GM12872 (cell line): Measurements from ENCODE around the gene PPP1R12A.

Source experiments
- CTCF ChIP-seq: IDR thresholded peaks from 3 replicates; pipeline ENCODE4 v1.5.1; 2011; ENCODE audit warnings: low read depth, mild to moderate bottlenecking, low read length, moderate library complexity; ENCODE audit not compliant: insufficient read depth

PPP1R12A gene

GRCh38 chr12:79945433-79945832 is 10.5 kb upstream of the PPP1R12A start:
- TF ChIP-seq CTCF = no peak

- TF ChIP-seq CTCF = no peak
These were observed 9.7 kb upstream of the PPP1R12A start for GRCh38 chr12:79944565-79944964.

GRCh38 chr12:79939728-79940310 is 4.9 kb upstream of the PPP1R12A start:
- no peak for TF ChIP-seq CTCF

- no peak for TF ChIP-seq CTCF
These were observed 3.9 kb upstream of the PPP1R12A start for GRCh38 chr12:79938843-79939242.

GRCh38 chr12:79936670-79937069 is 1.8 kb upstream of the PPP1R12A start:
- TF ChIP-seq CTCF = no peak

GRCh38 chr12:79935624-79936345 is 888 bp upstream of the PPP1R12A start:
- TF ChIP-seq CTCF = no peak

- TF ChIP-seq CTCF = no peak
These were observed 446 bp downstream of the PPP1R12A start for GRCh38 chr12:79934281-79935020.
